ENCODE results near the gene MGMT. TPM values are rescaled to one million over a fixed set of nuclear protein-coding genes. Genes with fewer than 3 reads are reported as not detected.

MGMT gene
- total RNA-seq, 1 donor from 2014 or later, result 19.4 TPM

DNA sequence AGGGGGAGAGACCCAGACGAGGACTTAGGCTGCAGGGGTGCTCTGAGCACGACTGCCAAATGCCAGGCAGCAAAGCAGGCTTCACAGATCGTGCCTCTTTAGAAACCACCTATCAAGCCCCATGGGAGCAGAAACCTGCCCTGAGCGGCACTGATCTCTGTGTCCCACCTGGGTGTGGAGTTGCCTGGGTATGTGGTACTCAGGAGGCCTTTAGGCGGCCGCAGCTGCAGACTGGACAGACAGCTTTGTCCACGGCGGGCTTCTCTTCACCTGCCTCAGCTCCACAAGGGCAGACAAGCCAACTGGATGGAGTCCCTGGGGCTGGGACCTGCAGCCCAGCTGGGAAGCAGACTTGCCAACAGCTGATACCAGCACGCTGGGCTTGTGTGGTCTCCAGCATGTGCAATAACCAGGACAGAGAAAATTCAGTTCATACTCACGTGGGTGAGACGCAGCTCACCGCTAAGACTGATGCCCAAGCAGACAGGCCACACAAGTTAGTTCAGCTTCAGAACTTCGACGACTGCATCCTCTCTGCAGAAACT, 333.8 kb downstream of the MGMT start:
- Histone ChIP-seq H3K27ac (no peak overlapping the region), H3K9me3 (peaks cover 12% of the 10 kb centered on the region), H3K4me3 (no peak overlapping the region), H3K27me3 (no peaks in the 10 kb centered on the region), H3K36me3 (no peaks in the 10 kb centered on the region), H3K4me1 (no peaks in the 10 kb centered on the region)
- ATAC-seq, result no peak
- DNase-seq, result no peak
- intact Hi-C loops (cut with DNase I), result no loop called here
- TF ChIP-seq, protein P1, sequence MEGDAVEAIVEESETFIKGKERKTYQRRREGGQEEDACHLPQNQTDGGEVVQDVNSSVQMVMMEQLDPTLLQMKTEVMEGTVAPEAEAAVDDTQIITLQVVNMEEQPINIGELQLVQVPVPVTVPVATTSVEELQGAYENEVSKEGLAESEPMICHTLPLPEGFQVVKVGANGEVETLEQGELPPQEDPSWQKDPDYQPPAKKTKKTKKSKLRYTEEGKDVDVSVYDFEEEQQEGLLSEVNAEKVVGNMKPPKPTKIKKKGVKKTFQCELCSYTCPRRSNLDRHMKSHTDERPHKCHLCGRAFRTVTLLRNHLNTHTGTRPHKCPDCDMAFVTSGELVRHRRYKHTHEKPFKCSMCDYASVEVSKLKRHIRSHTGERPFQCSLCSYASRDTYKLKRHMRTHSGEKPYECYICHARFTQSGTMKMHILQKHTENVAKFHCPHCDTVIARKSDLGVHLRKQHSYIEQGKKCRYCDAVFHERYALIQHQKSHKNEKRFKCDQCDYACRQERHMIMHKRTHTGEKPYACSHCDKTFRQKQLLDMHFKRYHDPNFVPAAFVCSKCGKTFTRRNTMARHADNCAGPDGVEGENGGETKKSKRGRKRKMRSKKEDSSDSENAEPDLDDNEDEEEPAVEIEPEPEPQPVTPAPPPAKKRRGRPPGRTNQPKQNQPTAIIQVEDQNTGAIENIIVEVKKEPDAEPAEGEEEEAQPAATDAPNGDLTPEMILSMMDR (IDR thresholded peaks at IDR 0.05), result no peak

DNA sequence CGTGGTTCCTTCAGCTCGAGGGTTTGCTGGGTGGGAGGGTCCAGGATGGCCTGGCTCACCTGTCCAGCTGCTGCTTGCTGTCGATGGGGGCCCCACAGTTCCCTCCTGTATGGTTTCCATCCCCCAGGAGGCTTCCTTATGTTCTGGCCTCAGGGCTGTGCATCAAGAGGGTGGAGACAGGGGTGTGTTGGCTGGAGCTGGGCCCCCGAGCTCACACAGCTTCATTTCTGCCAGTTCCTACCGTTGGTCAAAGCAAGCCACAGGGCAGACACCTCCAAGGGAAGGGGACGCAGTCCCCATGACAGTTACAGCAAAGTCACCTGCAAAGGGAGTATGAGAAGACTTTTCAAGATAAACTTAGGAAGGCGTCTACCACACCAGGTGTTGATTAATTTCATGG, 340.2 kb downstream of the MGMT start:
- DNase-seq, result no peak
- Histone ChIP-seq H3K27me3 (no peaks in the 10 kb centered on the region), H3K36me3 (no peaks in the 10 kb centered on the region), H3K27ac (no peak overlapping the region), H3K9me3 (peaks cover 12% of the 10 kb centered on the region), H3K4me3 (no peak overlapping the region), H3K4me1 (no peaks in the 10 kb centered on the region)
- intact Hi-C loops (cut with DNase I), result no loop called here
- no peak for ATAC-seq
- TF ChIP-seq, protein P1 (IDR thresholded peaks at IDR 0.05), result no peak

DNA sequence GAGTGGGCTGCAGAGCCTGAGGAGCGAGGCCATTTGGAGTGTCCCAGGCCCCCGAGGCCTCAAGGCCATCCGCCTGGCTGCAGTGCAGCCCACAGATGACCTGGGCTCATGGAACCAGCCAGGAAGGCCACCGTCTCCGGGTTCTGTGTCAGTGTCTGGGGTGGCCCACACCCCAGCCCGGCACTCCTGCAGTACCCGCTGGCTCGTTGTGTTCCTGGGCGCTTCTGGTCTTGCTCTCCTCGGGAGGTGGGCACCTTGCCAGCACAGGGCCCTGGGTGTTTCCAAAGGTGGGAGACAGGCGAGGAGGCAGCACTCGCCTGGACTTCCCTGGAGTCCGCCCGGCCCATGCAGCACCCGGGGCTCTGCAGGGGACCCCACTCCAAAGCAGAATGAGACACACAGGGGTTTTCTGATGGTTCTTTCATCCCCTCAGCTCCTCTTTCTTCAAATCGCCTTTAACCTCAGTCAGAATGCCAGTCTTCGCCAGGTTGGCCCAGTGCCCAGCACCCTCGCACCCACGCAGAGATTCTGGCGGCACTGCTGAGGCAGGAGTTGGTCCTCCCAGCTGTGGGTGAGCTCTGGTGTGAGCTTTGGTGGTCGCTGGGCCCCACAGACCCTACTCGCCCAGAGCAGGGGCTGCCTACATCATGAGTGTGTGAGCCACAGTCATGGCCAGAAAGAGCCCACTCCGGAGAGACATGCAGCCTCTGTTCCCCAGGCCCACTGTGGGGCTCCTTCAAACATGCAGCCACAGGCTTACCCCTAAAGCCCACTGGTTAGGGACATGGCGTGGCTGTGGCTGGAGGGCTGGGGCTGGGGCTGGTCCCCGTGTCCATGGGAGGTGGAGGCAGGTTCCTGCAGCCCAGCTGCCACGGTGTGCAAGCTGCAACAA, 341.3 kb downstream of the MGMT start:
- Histone ChIP-seq H3K9me3 (peaks cover 12% of the 10 kb centered on the region), H3K27me3 (no peaks in the 10 kb centered on the region), H3K4me3 (no peak overlapping the region), H3K36me3 (no peaks in the 10 kb centered on the region), H3K27ac (no peak overlapping the region), H3K4me1 (no peaks in the 10 kb centered on the region)
- TF ChIP-seq, protein P1 (IDR thresholded peaks at IDR 0.05), result no peak
- intact Hi-C loops (cut with DNase I), result no loop called here
- ATAC-seq, result no peak
- DNase-seq, result no peak

DNA sequence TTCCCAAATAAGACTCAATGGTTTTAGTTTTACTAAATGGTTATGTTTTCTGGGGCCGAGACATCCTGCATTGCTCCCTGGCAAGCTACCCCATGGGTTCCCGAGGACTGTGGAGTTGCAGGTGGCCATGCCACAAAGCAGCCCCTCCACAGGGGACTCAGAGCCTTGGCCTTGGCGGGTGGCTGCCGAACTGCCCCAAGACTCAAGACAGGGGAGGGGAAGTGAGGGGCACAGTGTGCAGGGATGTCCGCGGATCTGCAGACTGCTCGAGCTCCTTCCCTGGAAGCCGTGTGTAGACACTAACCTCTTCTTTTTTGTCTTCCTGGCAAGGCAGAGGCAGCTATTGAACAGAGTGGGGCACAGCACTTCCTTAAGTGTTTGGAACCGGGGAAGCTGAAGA, 342.4 kb downstream of the MGMT start:
- no peak for ATAC-seq
- H3K9me3 ChIP-seq, result peaks cover 1% of the 10 kb centered on the region

DNA sequence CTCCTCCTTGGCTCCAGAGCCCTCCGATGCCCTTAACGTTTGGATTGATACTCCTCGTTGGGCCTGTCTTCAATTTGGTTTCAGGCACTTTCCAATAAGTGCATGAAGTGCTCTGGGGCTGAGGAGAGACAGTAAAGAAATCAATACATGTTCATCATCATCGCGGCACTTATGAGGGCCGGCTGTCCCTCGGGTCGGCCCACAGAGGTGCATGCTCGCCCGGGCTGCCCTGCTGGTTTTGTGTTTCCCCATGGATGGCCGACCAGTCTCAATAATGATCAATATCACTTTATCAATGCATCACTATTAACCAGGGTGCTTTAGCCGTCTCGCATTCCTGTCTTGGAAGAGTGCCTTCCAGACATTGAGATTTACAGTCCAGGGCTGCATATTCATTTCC, 342.8 kb downstream of the MGMT start:
- Histone ChIP-seq H3K9me3 (no peaks in the 10 kb centered on the region), H3K4me1 (no peaks in the 10 kb centered on the region), H3K4me3 (no peak overlapping the region), H3K27ac (no peak overlapping the region), H3K36me3 (no peaks in the 10 kb centered on the region), H3K27me3 (no peaks in the 10 kb centered on the region)
- DNase-seq, result no peak
- intact Hi-C loops (cut with DNase I), result no loop called here
- ATAC-seq, result no peak
- TF ChIP-seq, protein P1 (IDR thresholded peaks at IDR 0.05), result no peak

More for the DNA sequence above, 342.4 kb downstream of the MGMT start:
- Histone ChIP-seq H3K4me3 (no peak overlapping the region), H3K4me1 (no peaks in the 10 kb centered on the region), H3K27me3 (no peaks in the 10 kb centered on the region), H3K36me3 (no peaks in the 10 kb centered on the region), H3K27ac (no peak overlapping the region)
- TF ChIP-seq, protein P1 (IDR thresholded peaks at IDR 0.05), result no peak
- DNase-seq, result no peak
- intact Hi-C loops (cut with DNase I), result no loop called here
